Endometrial microvascular endothelial cells (primary cell): ENCODE data around the gene FBXL2. TPM values are rescaled to one million over a fixed set of nuclear protein-coding genes. Genes with fewer than 3 reads are reported as not detected.

Experiments
- in situ Hi-C: cut with HindIII; loops from 2 replicates; pipeline ENCODE4 v1.10.0; 2017; ENCODE audit warnings: low sequenced_read_pairs, low pct_unique_long_range_greater_than_20kb; ENCODE audit errors: inconsistent ontology term
- total RNA-seq: library from RNA; depleted of rRNA; stranded (reverse); fragments of >200 nt; gene quantifications from one replicate; pipeline ENCODE4 v1.2.3, GENCODE V29; 2015; ENCODE audit errors: inconsistent ontology term

Gene FBXL2, protein sequence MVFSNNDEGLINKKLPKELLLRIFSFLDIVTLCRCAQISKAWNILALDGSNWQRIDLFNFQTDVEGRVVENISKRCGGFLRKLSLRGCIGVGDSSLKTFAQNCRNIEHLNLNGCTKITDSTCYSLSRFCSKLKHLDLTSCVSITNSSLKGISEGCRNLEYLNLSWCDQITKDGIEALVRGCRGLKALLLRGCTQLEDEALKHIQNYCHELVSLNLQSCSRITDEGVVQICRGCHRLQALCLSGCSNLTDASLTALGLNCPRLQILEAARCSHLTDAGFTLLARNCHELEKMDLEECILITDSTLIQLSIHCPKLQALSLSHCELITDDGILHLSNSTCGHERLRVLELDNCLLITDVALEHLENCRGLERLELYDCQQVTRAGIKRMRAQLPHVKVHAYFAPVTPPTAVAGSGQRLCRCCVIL
- 20.2 TPM for total RNA-seq

DNA sequence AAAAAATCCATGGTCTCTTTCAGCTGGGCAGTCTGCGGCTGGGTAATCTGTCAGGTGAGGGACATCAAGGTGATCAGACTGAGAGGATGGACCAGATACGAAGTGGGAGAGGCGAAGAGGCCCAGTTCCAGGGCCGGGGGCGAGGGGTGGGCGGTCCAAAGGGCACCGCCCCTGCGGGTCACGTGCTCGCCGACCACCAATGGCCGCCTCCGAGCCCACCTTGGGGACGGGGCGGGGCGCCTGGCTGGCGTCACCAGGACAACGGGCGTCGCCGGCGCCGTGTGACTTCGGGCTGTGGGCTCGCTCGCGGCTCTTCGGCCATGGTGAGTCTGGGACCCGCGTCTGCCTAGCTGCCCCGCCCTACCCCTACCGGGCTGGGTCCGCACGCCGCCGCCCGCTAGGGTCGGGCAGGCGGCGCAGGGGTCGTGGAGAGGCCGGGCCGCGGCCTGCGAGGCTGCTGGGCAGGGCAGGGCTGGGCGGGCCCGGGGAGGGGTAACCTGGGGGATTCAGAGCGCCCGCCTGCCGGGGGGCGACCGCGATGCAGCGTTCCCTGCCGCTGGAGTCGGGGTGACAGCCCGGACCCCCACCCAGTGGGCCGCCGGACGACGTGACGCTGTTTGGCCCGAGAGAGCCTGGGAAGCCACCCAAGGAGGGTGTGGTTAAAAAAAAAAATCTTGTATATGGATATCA is at the start of gene FBXL2:
FBXL2 (plus strand) TSS at position 250 of the 690 bp plus-strand sequence; CDS start at position 321, 71 bp downstream.
- in situ Hi-C loops = no loop called here

DNA sequence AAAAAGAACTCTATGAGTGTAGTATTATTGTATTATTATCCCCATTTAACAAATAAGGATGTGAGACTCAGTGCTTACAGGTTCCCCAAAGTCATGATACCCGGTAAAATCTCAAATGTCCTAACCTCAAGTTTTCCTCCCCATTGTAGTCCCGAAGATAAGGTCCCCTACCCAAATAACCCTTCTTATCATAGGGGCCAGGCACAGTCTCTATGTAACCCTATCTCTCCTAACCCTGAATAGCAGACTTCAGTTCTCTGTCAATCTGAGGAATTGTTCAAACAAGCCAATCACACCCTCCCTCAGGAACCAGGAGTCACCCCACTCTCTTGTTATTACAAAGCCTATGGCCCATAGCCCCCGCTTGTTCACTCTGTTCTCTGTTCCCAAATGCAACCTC is 48.2 kb upstream of the FBXL2 start:
- in situ Hi-C loops = no loop called here

DNA sequence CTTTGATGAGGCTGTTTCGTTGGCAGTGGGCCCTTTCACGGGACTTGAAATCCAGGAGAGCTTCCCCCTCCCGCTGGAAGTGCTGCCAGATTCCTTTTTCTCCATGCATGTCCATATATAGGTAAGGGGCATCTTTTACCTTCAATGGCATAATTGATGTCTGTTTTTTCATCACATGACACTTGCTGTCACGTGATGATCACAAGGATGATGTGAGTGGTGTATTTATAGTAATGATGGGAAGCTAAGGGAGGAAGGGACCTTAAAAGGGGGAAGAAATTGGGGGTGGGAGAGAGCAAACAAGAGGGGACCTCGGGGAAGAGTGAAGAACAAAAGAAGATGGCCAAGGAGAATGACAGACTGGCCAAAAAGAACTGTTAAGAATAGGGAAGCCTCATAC is 47.3 kb upstream of the FBXL2 start:
- in situ Hi-C loops = no loop called here

DNA sequence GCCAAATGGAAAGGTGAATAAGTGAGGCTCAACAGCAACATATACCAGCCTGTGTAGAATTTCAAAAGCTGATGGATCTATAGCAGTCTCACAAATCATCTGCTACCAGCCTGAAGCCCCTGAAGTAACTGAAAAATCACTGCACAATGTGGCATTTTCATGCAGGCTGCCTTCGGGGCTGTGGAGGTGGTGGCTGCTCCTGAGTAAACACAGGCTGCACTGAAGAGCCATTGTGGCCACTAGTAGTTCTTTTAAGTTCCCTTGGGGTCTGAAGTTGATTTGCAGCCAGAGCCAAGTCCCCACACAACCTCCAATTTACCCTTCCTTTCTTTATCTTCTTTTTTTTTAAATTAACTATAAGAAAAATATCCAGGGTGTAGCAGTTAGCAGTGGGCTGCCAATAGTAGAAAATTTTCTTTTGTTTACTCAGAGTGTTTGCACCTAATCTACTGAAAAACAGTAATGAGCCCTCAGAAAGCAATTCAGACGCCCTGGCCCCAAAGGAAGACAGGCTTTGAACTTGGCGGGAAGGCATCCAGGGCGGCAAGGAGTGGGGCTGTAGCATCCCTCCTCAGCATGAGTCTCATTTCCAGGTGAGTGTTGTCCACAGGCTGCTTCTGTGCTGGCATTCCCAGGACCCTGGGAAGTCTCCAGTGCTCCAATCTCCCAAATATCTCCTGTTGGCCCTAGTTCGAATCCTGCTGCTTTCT is 45.3 kb upstream of the FBXL2 start:
- in situ Hi-C loops = no loop called here

DNA sequence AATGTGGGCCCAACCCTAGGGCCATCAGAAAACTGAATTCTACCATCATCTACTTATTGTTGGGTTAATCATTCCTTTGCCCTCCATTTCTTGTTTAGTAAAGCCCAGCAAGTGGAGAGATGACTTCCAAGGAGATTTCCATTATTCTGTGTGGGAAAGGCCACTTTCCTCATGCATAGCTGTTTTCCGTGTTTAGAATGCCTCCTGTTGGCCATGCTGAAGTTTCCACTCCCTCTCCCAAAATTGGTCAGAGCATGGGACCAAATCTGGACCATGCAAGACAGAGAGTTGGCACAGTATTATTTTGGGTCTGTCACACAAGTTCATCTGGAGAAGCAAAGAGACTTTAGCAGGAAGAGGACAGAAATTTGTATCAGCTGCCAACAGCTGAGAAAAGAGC is 43.4 kb upstream of the FBXL2 start:
- in situ Hi-C loops = no loop called here

DNA sequence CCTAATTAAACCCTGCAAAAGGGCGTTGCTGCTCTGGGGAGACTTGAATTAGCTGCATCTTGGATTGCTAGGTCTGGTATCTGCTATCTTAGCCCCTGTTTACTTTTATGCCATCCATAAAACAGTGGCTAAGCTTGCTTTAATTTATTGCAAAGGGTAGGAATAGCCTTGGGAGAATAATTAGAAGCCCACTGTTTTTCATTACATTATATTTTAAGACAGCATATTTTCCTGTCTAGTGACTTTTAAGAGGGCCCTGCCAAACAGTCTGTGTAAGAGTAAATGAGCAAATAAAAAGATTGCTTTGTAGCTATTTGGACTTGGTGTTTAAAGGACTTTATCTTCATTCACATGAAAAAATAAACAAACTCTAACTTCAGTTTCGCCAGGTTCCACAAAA is 41.2 kb upstream of the FBXL2 start:
- in situ Hi-C loops = no loop called here

DNA sequence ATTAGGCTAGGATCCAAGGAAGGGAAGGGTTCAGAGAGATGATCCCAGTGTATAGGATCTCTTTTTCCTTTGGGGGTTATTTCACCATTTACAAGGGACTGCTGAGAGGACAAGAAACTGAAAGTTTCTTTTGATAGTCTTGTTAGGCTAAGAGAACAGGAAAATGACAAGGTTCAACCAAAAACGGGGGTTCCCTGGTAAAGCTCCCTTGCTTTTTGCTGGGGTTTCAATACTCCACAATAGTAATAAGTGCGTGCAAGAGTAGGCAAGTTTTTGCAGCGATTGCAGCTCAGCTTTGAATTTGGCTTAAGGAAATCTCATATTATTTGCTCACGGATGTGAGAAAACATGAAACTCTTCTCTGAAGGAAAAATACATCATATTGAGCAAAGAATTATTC is 39.8 kb upstream of the FBXL2 start:
- in situ Hi-C loops = no loop called here

DNA sequence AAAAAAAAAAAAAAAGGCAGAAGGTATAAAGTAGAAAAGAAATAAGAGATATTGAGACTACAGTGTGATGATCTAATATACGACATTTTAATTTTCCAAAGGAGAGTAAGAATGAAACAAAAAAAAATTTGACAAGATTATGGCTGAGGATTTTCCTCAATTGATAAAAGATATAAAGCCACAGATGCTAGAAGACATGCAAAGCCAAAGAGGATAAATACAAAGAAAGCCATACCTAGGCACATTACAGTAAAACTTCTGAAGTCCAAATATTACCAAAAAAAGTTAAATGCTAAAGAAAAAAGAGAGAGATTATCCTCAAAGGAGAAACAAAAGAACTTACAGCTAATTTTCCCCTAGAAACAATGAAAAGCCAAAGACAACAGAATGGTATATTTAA is 38.3 kb upstream of the FBXL2 start:
- in situ Hi-C loops = no loop called here

DNA sequence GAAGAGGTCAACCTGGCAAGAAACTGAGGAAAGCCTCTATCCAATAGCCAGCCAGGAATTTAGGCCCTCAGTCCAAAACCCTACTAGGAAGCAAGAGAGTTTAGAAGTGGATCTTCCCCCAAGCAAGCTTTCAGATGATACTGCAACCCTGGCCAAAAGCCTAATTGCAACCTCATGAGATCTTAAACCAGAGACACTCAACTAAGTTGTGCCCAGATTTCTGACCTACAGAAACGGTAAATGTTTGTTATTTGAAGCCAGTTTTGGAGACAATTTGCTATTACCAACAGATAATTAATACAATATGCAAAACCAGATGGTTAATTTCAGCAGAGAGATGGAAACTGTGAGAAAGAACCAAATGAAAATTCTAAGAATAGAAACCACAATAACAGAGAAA is 37.0 kb upstream of the FBXL2 start:
- in situ Hi-C loops = no loop called here

DNA sequence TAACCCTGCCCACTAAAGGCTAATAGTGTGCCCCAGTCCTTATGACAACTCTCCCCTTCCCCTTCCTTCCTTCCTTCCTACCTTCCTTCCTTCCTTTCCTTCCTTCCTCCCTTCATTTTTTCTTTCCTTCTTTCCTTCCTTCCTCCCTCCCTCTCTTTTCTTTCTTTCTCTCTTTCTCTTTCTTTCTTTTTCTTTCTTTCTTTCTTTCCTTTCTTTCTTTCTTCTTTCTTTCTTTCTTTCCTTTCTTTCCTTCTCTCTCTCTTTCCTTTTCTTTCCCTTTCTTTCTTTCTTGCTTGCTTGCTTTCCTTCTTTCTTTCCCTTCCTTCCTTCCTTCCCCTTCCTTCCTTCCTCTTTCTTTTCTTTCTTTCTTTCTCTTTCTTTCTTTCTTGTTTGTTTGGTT is 30.5 kb upstream of the FBXL2 start:
- in situ Hi-C loops = no loop called here

DNA sequence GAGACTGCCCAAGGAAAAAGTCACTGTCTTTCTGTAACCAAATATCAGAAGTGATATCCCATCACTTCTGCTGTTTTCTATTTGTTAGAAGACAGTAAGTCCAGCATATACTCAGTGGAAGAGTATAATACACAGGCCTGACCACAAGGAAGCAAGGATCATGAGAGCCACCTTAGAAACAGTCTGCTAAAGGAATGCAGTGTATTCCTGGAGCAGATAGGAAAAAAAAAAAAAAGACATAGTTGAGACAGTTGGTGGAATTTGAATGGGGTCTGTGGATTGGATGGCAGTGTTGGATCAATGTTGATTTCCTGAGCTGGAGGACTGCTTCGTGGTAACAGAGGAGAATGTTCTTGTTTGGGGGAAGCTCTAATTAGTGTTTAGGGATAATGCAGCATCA is 26.5 kb upstream of the FBXL2 start:
- in situ Hi-C loops = no loop called here

DNA sequence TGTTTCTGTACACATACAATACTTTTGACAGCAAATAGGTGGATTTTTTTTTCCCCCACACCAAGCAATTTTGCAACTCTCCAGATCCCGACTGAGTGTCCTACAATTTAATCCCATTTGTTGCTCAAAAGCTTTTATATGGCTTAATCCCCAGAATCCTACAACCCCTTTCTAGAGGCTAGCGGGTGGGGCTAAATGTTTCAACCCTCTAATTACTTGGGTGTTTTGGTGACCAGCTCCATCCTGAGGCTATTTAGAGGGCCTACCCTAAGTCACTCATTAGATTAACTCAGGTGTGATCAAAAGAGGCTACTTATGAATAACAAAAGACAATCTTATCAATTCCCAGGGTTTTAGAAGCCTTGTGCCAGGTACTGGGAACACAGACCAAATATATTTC is 21.0 kb upstream of the FBXL2 start:
- in situ Hi-C loops = no loop called here

DNA sequence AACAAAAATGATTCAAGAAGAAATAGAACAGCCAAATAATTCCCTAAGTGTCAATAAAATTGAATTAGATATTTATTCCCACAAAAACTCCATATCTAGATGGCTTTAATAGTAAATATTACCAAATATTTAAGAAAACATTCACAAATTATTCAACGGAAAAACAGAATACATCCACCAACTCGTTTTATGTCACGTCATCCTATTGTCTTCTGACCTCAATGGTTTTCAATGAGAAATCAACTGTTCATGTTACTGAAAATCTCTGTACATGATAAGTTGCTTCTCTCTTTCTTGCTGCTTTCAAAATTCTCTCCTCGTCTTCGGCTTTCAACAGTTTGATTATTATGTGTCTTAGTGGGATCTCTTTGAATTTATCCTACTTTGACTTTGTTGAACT is 17.1 kb upstream of the FBXL2 start:
- in situ Hi-C loops = no loop called here

DNA sequence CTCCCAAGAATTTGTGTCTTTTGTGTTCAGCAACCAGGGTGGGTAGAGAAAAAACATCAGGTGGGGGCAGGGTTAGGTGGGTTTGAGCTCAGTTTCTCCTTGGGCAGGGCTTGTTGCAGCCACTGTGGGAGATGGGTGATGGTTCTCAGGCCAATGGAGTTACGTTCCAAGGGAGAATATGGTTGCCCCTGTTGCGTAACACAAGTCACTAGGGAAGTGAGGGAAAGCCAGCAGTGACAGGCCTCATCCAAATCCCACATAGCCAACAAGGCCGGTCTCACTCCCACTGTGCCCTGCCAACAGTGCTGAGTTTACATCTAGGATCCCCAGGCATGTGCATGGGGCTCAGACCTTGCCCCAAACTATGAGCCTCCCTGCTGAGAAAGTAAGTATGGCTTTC is 7.9 kb upstream of the FBXL2 start:
- in situ Hi-C loops = no loop called here

DNA sequence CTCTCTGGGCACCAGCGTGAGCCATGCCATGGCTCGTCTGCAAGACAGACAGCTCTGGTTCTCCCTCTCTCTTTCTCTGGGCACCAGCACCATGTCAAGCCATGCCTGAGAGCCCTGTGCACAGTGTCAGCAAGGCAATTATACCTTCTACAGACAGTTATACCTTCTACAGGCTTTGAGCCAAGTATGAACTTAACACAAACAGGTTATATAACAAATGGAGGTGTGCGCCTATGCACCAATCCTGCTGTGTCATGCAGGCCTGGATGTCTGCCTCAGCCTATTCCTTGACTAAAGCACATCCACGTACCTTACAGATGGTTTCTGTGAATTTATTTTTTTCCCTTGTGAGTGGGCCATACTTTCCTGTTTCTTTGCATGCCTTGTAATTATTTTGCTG is 5.9 kb upstream of the FBXL2 start:
- in situ Hi-C loops = no loop called here

DNA sequence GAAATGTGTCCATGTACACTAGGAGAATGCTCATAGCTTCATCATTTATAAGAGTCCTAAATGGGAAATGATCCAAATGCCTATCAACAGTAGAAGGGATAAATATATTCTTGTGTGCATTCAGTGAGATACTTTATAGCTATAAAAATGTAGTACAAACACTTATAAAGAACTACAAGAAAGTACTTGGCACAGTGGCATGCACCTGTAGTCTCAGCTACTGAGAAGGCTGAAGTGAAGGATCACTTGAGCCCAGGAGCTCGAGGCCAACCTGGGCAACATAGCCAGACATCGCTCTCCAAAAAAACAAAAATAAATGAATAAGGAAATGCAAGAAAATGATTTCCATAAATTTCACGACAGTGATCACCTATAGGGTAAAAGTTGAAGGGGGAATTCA is 3.6 kb upstream of the FBXL2 start:
- in situ Hi-C loops = no loop called here

DNA sequence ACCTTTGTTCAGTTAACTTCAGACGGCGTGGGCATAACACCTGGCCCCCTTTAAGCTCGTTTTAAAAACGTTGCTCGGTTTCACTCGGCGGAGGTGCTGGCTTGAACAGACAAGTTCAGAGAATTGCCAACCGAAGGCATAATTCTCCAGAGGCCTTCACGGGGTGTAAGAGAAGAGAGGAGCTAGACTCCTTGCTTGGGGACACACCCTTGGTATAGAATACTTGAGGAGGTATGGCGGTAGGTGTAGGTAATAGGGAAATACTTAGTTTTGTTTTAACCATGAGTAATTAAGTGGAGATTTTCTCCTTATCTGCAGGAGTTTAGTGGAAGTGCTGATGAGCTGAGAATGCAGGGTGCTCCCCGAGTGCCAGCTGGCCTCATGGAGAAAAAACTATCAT is 921 bp downstream of the FBXL2 start:
- in situ Hi-C loops = no loop called here

DNA sequence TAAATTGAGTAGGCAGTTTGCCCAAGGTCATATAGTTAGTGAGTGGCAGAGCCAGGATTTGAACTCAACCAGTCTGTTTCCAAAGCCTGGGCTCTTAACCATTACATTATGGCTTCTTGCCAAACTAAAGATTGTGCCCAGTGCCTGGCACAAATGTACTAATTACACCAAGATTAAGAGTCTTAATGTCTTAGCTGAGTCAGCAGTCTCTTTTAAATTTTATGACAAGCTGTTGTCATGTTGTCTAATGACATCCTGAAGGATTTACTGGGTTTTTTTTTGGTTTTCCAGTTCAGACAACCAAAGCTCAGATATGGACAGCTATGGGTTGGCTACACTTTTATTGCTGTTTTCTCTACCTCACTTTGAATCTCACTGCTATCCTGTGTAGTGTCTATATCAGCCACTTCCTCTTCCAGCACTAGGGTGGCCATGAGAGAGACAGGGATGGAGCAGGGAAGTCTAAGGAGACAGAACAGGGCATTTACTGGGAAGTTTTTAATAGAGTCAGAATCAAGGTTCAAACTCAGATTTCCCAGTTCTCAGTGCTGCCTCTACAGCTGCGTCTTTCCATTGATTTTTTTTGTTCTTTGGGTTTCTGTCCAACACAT is 10.5 kb downstream of the FBXL2 start:
- in situ Hi-C loops = no loop called here

DNA sequence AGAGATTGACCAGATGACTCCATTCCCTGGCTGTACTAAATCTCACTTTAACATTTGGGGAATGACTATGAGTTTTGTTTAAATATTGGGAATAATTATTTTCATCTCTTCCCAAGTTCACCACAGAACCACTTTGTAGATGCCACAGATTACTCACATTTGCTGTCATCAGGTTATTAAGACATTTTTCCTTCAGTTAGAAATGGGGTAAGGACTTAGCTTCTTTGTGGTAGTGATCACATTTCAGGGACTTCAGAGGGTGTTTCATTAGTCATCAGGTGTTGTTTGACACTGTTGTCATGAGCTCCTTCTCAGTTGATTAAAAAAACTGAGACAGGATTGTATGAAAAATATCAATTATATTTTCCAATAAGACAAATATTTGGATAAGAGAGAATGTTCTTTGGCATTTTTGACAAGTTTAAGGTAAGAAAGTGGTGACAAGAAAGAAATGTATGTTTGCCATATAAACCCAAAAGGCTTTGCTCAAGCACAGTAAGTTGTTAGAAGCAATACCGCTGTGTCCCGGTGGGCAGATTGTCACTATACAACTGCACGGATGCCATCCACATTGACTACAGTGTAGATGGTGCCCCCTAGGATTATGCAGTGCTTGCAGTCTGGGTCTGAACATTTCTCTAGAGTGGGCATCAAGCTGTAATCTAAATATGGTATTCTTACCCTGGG is 22.3 kb downstream of the FBXL2 start:
- in situ Hi-C loops = no loop called here
